HL-60 (cell line): ENCODE measurements around the gene VTI1A.

Source experiments
- CTCF ChIP-seq: IDR thresholded peaks from one replicate; pipeline ENCODE4 v1.5.1; 2011; ENCODE audit warnings: low read length, control low read depth, inconsistent platforms; ENCODE audit not compliant: insufficient read depth
- GABPA ChIP-seq: IDR thresholded peaks from 2 replicates; pipeline ENCODE4 v1.6.1; 2012; ENCODE audit warnings: low read depth
- POLR2AphosphoS5 ChIP-seq: IDR thresholded peaks from 2 replicates; pipeline ENCODE4 v1.6.1; 2012; ENCODE audit warnings: low read depth
- REST ChIP-seq: IDR thresholded peaks from 2 replicates; pipeline ENCODE4 v1.6.1; 2012; ENCODE audit warnings: low read depth; ENCODE audit not compliant: insufficient replicate concordance
- SPI1 ChIP-seq: IDR thresholded peaks from 2 replicates; pipeline ENCODE4 v1.6.1; 2012; ENCODE audit warnings: low read depth, mild to moderate bottlenecking, borderline replicate concordance

- TF ChIP-seq CTCF, result no peak
- TF ChIP-seq GABPA, result no peak
- no peak for TF ChIP-seq POLR2AphosphoS5
- TF ChIP-seq REST, result no peak
- TF ChIP-seq SPI1, result no peak
Observed at GRCh38 chr10:112803961-112804401, 357.0 kb downstream of the VTI1A start.
